ENCODE data around the gene MAP2K5. TPM values are rescaled to one million over a fixed set of nuclear protein-coding genes. Genes with fewer than 3 reads are reported as not detected.

Gene MAP2K5
- total and polyA plus RNA-seq, 8 donors, result 13.5 to 25.0 (median 20.8) TPM

DNA sequence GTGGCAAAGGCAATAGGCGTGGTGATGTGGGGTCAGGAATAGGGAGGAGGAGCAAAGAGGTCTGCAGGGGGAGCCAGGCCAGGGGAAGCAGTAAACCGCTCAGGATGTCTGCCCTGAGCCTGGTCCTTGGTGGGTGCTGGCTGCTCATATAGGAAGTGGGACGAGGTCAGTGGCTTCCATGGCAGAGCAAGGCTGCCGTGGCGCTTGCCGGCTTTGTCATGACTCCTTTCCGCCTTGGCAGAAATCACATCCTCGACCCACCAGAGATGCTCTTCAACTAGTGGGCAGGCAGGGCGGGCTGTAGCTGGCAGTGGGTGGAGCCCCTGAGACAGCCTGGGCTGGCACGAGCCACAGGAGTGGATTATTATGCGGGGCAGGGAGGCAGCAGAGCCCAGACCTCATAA is 269.7 kb downstream of the MAP2K5 start:
- intact Hi-C loops (cut with DNase I), result no loop called here
- ATAC-seq, result no peak
- peak in 1 of 4 donors; percentile 63 for DNase-seq
- TF ChIP-seq, protein P1, sequence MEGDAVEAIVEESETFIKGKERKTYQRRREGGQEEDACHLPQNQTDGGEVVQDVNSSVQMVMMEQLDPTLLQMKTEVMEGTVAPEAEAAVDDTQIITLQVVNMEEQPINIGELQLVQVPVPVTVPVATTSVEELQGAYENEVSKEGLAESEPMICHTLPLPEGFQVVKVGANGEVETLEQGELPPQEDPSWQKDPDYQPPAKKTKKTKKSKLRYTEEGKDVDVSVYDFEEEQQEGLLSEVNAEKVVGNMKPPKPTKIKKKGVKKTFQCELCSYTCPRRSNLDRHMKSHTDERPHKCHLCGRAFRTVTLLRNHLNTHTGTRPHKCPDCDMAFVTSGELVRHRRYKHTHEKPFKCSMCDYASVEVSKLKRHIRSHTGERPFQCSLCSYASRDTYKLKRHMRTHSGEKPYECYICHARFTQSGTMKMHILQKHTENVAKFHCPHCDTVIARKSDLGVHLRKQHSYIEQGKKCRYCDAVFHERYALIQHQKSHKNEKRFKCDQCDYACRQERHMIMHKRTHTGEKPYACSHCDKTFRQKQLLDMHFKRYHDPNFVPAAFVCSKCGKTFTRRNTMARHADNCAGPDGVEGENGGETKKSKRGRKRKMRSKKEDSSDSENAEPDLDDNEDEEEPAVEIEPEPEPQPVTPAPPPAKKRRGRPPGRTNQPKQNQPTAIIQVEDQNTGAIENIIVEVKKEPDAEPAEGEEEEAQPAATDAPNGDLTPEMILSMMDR (IDR thresholded peaks at IDR 0.05), result no peak
- Histone ChIP-seq H3K36me3 (peaks cover 0 to 4% of the 10 kb centered on the region in 2 donors), H3K27ac (no peak overlapping the region), H3K4me3 (no peak overlapping the region), H3K9me3 (peaks cover 0 to 7% of the 10 kb centered on the region in 2 donors), H3K4me1 (no peaks in the 10 kb centered on the region), H3K27me3 (peaks cover 0 to 6% of the 10 kb centered on the region in 2 donors)

DNA sequence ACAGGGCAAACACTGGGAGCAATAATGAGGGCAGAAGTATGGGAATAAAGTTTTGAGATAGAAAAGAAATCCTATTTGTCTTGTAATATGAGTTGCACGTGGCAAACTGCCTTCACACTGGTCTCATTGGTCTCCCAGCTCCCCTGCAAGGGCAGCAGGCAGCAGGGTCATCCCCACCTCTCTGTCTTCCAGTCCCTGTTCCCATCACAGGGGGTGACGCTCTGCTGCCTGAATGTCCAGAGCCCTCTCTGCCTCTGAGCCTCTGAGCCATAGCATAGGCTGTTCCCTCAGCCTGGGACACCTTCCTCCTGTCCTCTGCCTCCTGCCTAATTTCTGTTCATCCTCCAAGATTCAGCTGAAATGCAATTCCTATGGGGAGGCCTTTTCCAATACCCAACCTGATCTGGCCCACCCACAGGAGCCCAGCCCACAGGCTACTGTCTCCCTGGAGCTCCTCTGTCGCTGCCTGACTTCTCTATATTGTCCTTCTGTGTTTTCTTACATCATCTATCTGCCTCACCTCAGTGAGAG is 270.7 kb downstream of the MAP2K5 start:
- intact Hi-C loops (cut with DNase I), result no loop called here
- Histone ChIP-seq H3K27ac (no peak overlapping the region), H3K4me1 (no peaks in the 10 kb centered on the region), H3K4me3 (no peak overlapping the region), H3K36me3 (no peaks in the 10 kb centered on the region), H3K9me3 (peaks cover 0 to 7% of the 10 kb centered on the region in 2 donors), H3K27me3 (peaks cover 0 to 15% of the 10 kb centered on the region in 2 donors)
- ATAC-seq, result no peak
- TF ChIP-seq, protein P1 (IDR thresholded peaks at IDR 0.05), result no peak
- peak in 1 of 4 donors; percentile 28 for DNase-seq

DNA sequence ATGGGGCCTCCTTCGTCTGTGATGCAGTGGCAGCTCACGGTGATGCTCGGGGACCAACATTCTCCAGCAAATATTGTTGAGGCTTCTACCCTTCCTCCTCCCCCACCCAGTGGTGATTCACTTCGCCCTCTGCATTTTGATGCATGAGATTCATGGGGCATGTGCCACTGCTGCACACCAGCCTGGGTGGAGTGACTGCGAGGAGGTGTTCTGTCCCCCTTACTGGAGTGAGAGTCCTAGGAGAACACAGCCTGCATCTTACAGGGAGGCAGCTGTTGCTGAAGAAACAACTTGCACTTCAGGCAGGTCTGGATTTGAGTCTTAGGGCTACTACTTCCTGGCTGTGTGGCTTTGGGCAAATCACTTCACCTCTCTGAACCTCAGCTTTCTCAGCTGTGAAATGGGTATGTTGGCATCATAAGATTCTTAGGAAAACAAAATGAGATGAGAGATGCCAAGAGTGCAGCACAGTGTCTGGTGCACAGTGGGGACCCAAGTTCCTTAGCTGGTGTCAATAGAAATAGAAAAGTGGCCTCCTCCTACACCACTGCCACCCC is 272.6 kb downstream of the MAP2K5 start:
- no peaks in the 10 kb centered on the region for H3K36me3 ChIP-seq
- no peak overlapping the region for H3K4me3 ChIP-seq
- no peaks in the 10 kb centered on the region for H3K4me1 ChIP-seq
- no peak overlapping the region for H3K27ac ChIP-seq
- no peak for ATAC-seq
- intact Hi-C loops (cut with DNase I), result no loop called here
- peak in 2 of 4 donors; percentile 0 to 14 for DNase-seq
- H3K9me3 ChIP-seq, result peaks cover 0 to 7% of the 10 kb centered on the region in 2 donors
- H3K27me3 ChIP-seq, result peaks cover 11 to 35% of the 10 kb centered on the region in 2 donors
- TF ChIP-seq, protein P1 (IDR thresholded peaks at IDR 0.05), result no peak

DNA sequence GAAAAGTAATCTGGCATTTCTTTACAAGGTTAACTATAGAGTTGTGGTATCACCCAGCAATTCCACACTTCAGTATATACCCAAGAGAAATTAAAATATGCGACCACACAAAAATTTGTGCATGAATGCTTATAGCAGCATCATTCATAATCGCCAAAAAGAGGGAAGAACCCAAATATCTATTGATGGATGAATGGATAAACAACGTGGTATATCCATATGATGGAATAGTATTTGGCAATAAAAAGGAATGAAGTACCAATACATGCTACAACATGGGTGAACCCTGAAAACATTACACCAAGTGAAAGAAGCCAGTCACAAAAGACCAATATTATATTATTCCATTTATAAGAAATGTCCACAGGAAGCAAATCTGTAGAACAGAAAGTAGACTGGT is 274.2 kb downstream of the MAP2K5 start:
- intact Hi-C loops (cut with DNase I), result no loop called here
- DNase-seq (no peak), ATAC-seq (no peak)
- Histone ChIP-seq H3K9me3 (peaks cover 0 to 7% of the 10 kb centered on the region in 2 donors), H3K4me3 (no peak overlapping the region), H3K4me1 (peaks cover 0 to 2% of the 10 kb centered on the region in 2 donors), H3K36me3 (no peaks in the 10 kb centered on the region), H3K27ac (no peak overlapping the region), H3K27me3 (peaks cover 26 to 50% of the 10 kb centered on the region in 2 donors)
- TF ChIP-seq, protein P1 (IDR thresholded peaks at IDR 0.05), result no peak

DNA sequence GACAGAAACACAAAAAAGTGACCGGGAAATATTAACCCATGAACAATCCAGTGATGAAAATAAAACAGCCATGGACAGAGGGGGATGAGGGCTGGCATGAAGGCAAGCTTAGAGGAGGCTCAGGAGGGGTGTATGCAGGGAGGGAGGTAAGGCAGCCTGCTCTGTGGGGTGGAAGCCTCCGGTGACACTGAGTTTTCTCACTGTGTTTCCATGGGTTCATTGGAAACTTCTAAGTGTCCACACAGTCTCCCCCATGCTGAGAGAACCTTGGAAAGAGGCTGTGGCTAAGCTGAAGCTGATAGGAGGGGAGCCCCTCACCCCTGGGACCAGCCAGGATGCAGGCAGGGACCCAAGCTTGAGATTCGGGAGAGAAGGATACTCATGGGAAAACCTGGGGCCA is 276.0 kb downstream of the MAP2K5 start:
- Histone ChIP-seq H3K27ac (no peak overlapping the region), H3K4me1 (peaks cover 2 to 13% of the 10 kb centered on the region in 2 donors), H3K27me3 (peaks cover 43 to 68% of the 10 kb centered on the region in 2 donors), H3K4me3 (no peak overlapping the region), H3K9me3 (peaks cover 0 to 7% of the 10 kb centered on the region in 2 donors), H3K36me3 (no peaks in the 10 kb centered on the region)
- DNase-seq (peak in 2 of 4 donors; percentile 4 to 11), ATAC-seq (no peak)
- intact Hi-C loops (cut with DNase I), result no loop called here
- TF ChIP-seq, protein P1 (IDR thresholded peaks at IDR 0.05), result no peak

All from left lung (tissue), 10 donors.